K562 (cell line): ENCODE measurements around the gene CD34. TPM values are rescaled to one million over a fixed set of nuclear protein-coding genes. Genes with fewer than 3 reads are reported as not detected.

Source experiments
- DDX20 ChIP-seq: fragments of 450-650 bp; IDR thresholded peaks from 2 replicates; pipeline ENCODE4 v1.6.1; 2016; ENCODE audit warnings: missing genetic modification characterization, low read depth, mild to moderate bottlenecking, missing compliant biosample characterization, moderate library complexity
- FOXA1 ChIP-seq: fragments of 450-650 bp; IDR thresholded peaks from 2 replicates; pipeline ENCODE4 v1.6.1; 2016; ENCODE audit warnings: mild to moderate bottlenecking, borderline replicate concordance
- FOXJ2 ChIP-seq: fragments of 200-800 bp; sonication (Bioruptor generic); IDR thresholded peaks from 2 replicates; pipeline ENCODE4 v1.6.1; 2016; ENCODE audit warnings: missing genetic modification characterization, missing compliant biosample characterization
- KAT7 ChIP-seq: sonication (generic); formaldehyde crosslinking; IDR thresholded peaks from 2 replicates; pipeline ENCODE4 v1.8.0; 2022; ENCODE audit warnings: missing genetic modification reagents, mild to moderate bottlenecking, borderline replicate concordance
- NBN ChIP-seq: fragments of 450-650 bp; IDR thresholded peaks from 2 replicates; pipeline ENCODE4 v1.6.1; 2016; ENCODE audit warnings: low read depth, mild to moderate bottlenecking
- NEUROD1 ChIP-seq: fragments of 150-350 bp; IDR thresholded peaks from 2 replicates; pipeline ENCODE4 v1.6.1; 2014; ENCODE audit warnings: borderline replicate concordance, low read length, low read depth; ENCODE audit not compliant: partially characterized antibody
- PCBP1 ChIP-seq: fragments of 200-400 bp; formaldehyde crosslinking; IDR thresholded peaks from 2 replicates; pipeline ENCODE4 v1.6.1; 2018; ENCODE audit warnings: mild to moderate bottlenecking, low read depth, low read length; ENCODE audit not compliant: poor library complexity, severe bottlenecking
- PCBP2 ChIP-seq: fragments of 200-400 bp; formaldehyde crosslinking; IDR thresholded peaks from 2 replicates; pipeline ENCODE4 v1.6.1; 2018; ENCODE audit warnings: low read length, low read depth, mild to moderate bottlenecking, moderate library complexity; ENCODE audit not compliant: poor library complexity, severe bottlenecking
- PKNOX1 ChIP-seq: fragments of 450-650 bp; IDR thresholded peaks from 2 replicates; pipeline ENCODE4 v1.6.1; 2016
- RBFOX2 ChIP-seq: fragments of 200-400 bp; formaldehyde crosslinking; IDR thresholded peaks from 2 replicates; pipeline ENCODE4 v1.6.1; 2017; ENCODE audit warnings: low read depth, mild to moderate bottlenecking, low read length, moderate library complexity
- SMAD3 ChIP-seq: fragments of 450-650 bp; formaldehyde crosslinking; conservative IDR thresholded peaks from 2 replicates; pipeline ENCODE4 v1.4.0; 2020; ENCODE audit warnings: mild to moderate bottlenecking
- SRSF7 ChIP-seq: fragments of 200-400 bp; formaldehyde crosslinking; optimal IDR thresholded peaks from 2 replicates; pipeline ENCODE3; 2017; ENCODE audit warnings: mild to moderate bottlenecking, low read depth, low read length
- TARDBP ChIP-seq: fragments of 450-650 bp; IDR thresholded peaks from 2 replicates; pipeline ENCODE4 v1.6.1; 2016
- TEAD1 ChIP-seq, 2 experiments: fragments of 450-650 bp in 1 of 2; sonication (generic) in 1 of 2; formaldehyde crosslinking; IDR thresholded peaks; 2 replicates each; pipeline versions ENCODE4 v1.4.0 to v1.8.0; 2020 to 2022; ENCODE audit warnings: mild to moderate bottlenecking in 2 of 2, missing genetic modification reagents in 1 of 2
- XRCC4 ChIP-seq: IDR thresholded peaks from one replicate; pipeline ENCODE4 v1.6.1; 2011; ENCODE audit not compliant: insufficient read depth, insufficient read length; ENCODE audit errors: extremely low read depth
- ZC3H4 ChIP-seq: sonication (generic); formaldehyde crosslinking; IDR thresholded peaks from 2 replicates; pipeline ENCODE4 v1.9.0; 2021; ENCODE audit warnings: missing genetic modification reagents, borderline replicate concordance
- ZFP30 ChIP-seq: fragments of 250-450 bp; sonication (Bioruptor Pico); IDR thresholded peaks from 2 replicates; pipeline ENCODE4 v1.8.0; 2022; ENCODE audit warnings: moderate library complexity, mild to moderate bottlenecking, inconsistent platforms, borderline replicate concordance
- ZNF12 ChIP-seq: sonication (generic); formaldehyde crosslinking; IDR thresholded peaks from 2 replicates; pipeline ENCODE4 v1.4.0; 2020; ENCODE audit warnings: mild to moderate bottlenecking, missing genetic modification reagents
- ZNF134 ChIP-seq: fragments of 250-450 bp; sonication (Bioruptor Pico); conservative IDR thresholded peaks from 2 replicates; pipeline ENCODE4 v1.4.0; 2020
- ZNF23 ChIP-seq: fragments of 250-450 bp; sonication (Bioruptor Pico); IDR thresholded peaks from 2 replicates; pipeline ENCODE4 v1.4.0; 2020; ENCODE audit warnings: mild to moderate bottlenecking
- ZNF239 ChIP-seq: fragments of 250-450 bp; sonication (Bioruptor Pico); IDR thresholded peaks from 2 replicates; pipeline ENCODE4 v1.4.0; 2020; ENCODE audit warnings: mild to moderate bottlenecking
- ZNF77 ChIP-seq: fragments of 250-450 bp; sonication (Bioruptor Pico); IDR thresholded peaks from 2 replicates; pipeline ENCODE4 v1.5.0; 2020
- polyA plus RNA-seq, 8 experiments: library from polyadenylated mRNA; depleted of rRNA in 4 of 8; stranded (reverse) in 5 of 8; unstranded in 3 of 8; fragments of >200 nt; fragmentation: Nextera tagmentation in 2 of 8; fragmentation: Illumina TruSeq in 1 of 8; extraction: Ambion mirVana in 2 of 8; extraction: Trizol in 1 of 8; gene quantifications; 2 replicates each; pipeline versions ENCODE4 v1.2.1 to v1.2.3, GENCODE V29; 2011 to 2014; ENCODE audit warnings: inconsistent platforms in 1 of 8, missing spikeins in 1 of 8
- total RNA-seq, 7 experiments: library from RNA; depleted of rRNA in 6 of 7; stranded (reverse); fragments of >200 nt in 6 of 7; fragmentation: Illumina TruSeq in 2 of 7; extraction: Trizol in 2 of 7; gene quantifications; 2 replicates each; pipeline versions ENCODE4 v1.2.1 to v1.2.3, GENCODE V29; 2011 to 2021; ENCODE audit warnings: low replicate concordance in 1 of 7
- TF ChIP-seq, protein P1 (sequence below): fragments of 450-650 bp; IDR thresholded peaks from 2 replicates; pipeline ENCODE4 v1.6.1; 2018; ENCODE audit not compliant: partially characterized antibody
- TF ChIP-seq, protein P2 (sequence below): fragments of 200-800 bp; sonication (Bioruptor generic); IDR thresholded peaks from 2 replicates; pipeline ENCODE4 v1.6.1; 2017; ENCODE audit warnings: missing genetic modification characterization, missing compliant biosample characterization

The CD34 gene
- total and polyA plus RNA-seq, 9 of the 15 experiments (the other 6 are each of a cell fraction or from before 2014, with no cell fraction given): not detected

GRCh38 chr1:207935166-207935583 is 24.2 kb upstream of the CD34 start (continued):
- TF ChIP-seq ZNF23 (CRISPR knock-in tag) (no peak), RBFOX2 (no peak), XRCC4 (no peak), KAT7 (no peak; the same call in 1 of the 2 replicates), TEAD1 (CRISPR knock-in tag; IDR thresholded peaks at IDR 0.05) (peak; percentile 69 to 73; a peak in 3 of 4 replicates), DDX20 (tag) (0 out of 2 replicates have a peak, but pooled peaks have one; percentile 34), NEUROD1 (peak; percentile 43), ZNF77 (no peak), ZNF239 (0 out of 2 replicates have a peak, but pooled peaks have one; percentile 10), ZNF12 (CRISPR knock-in tag) (no peak), PCBP1 (no peak), TARDBP (peak; percentile 77), FOXJ2 (no peak), FOXA1 (no peak), SRSF7 (no peak), NBN (peak; percentile 90), SMAD3 (CRISPR knock-in tag) (peak; percentile 80; the same call in 1 of the 2 replicates), ZNF134 (CRISPR knock-in tag) (no peak), ZFP30 (CRISPR knock-in tag) (no peak), PKNOX1 (peak; percentile 91), ZC3H4 (CRISPR knock-in tag) (no peak), PCBP2 (no peak)
- TF ChIP-seq, protein P1, sequence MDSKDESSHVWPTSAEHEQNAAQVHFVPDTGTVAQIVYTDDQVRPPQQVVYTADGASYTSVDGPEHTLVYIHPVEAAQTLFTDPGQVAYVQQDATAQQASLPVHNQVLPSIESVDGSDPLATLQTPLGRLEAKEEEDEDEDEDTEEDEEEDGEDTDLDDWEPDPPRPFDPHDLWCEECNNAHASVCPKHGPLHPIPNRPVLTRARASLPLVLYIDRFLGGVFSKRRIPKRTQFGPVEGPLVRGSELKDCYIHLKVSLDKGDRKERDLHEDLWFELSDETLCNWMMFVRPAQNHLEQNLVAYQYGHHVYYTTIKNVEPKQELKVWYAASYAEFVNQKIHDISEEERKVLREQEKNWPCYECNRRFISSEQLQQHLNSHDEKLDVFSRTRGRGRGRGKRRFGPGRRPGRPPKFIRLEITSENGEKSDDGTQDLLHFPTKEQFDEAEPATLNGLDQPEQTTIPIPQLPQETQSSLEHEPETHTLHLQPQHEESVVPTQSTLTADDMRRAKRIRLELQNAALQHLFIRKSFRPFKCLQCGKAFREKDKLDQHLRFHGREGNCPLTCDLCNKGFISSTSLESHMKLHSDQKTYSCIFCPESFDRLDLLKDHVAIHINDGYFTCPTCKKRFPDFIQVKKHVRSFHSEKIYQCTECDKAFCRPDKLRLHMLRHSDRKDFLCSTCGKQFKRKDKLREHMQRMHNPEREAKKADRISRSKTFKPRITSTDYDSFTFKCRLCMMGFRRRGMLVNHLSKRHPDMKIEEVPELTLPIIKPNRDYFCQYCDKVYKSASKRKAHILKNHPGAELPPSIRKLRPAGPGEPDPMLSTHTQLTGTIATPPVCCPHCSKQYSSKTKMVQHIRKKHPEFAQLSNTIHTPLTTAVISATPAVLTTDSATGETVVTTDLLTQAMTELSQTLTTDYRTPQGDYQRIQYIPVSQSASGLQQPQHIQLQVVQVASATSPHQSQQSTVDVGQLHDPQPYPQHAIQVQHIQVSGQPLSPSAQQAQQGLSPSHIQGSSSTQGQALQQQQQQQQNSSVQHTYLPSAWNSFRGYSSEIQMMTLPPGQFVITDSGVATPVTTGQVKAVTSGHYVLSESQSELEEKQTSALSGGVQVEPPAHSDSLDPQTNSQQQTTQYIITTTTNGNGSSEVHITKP: no peak
- TF ChIP-seq, protein P2, sequence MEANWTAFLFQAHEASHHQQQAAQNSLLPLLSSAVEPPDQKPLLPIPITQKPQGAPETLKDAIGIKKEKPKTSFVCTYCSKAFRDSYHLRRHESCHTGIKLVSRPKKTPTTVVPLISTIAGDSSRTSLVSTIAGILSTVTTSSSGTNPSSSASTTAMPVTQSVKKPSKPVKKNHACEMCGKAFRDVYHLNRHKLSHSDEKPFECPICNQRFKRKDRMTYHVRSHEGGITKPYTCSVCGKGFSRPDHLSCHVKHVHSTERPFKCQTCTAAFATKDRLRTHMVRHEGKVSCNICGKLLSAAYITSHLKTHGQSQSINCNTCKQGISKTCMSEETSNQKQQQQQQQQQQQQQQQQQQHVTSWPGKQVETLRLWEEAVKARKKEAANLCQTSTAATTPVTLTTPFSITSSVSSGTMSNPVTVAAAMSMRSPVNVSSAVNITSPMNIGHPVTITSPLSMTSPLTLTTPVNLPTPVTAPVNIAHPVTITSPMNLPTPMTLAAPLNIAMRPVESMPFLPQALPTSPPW: peak; percentile 48
